Adrenal gland (tissue), 5 donors: ENCODE measurements around the gene CRYBA1.

ENCODE experiments used
- CTCF ChIP-seq, 6 experiments: fragments of 450-650 bp in 4 of 6; fragments of 200-600 bp in 2 of 6; sonication (generic) in 1 of 6; IDR thresholded peaks; 1 replicate in 5 of 6; 2 replicates in 1 of 6; pipeline versions ENCODE4 v1.5.1 to v1.8.0; 2016 to 2021; ENCODE audit warnings: antibody characterized with exemption in 6 of 6, mild to moderate bottlenecking in 2 of 6, moderate library complexity in 1 of 6
- POLR2A ChIP-seq, 2 donors: fragments of 450-650 bp; IDR thresholded peaks; one replicate each; pipeline ENCODE4 v1.6.1; 2017; ENCODE audit warnings: antibody characterized with exemption in 2 of 2, mild to moderate bottlenecking in 2 of 2, moderate library complexity in 1 of 2
- donor health status: DM: no; HTN: no; CAD: no.

DNA sequence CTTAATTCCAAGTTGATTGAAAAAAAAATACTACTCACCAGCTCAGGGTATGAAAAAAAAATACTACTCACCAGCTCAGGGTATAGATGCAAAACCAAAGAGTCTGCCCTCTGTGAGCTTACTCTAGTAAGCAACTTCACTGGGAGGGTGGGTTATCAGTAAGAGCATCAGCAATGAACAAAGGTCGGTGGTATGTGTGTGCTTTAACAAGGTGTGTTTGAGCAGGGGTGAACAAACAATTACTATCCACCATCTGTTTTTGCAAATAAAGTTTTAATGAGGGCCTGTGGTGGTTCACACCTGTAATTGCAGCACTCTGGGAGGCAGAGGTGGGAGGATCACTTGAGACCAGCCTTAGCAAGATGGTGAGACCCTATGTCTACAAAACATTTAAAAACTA is 27.3 kb downstream of the CRYBA1 start:
- TF ChIP-seq CTCF (IDR thresholded peaks at IDR 0.05) (no peak), POLR2A (IDR thresholded peaks at IDR 0.05) (no peak)
